ENCODE results near the gene TRPC1.

- TF ChIP-seq CTCF (IDR thresholded peaks at IDR 0.05; ENCODE audit: borderline replicate concordance, extremely low read depth, low read length, poor library complexity, severe bottlenecking) (no peak), EZH2 (IDR thresholded peaks at IDR 0.05; ENCODE audit: borderline replicate concordance, low read depth, low read length, severe bottlenecking) (no peak)
Measured at GRCh38 chr3:142837526-142837925, 113.7 kb downstream of the TRPC1 start.

Measured in DND-41 (cell line).